Measurements from ENCODE around the gene DNAJC12. TPM values are rescaled to one million over a fixed set of nuclear protein-coding genes. Genes with fewer than 3 reads are reported as not detected.

Gene DNAJC12
- total RNA-seq, 1 donor from 2014 or later, result 3.8 TPM

- no peak for DNase-seq (ENCODE audit: low read depth, low spot score)
- H3K9me3 Mint-ChIP-seq, result no peaks in the 10 kb centered on the region
- no peak overlapping the region for H3K4me3 Mint-ChIP-seq
- no peaks in the 10 kb centered on the region for H3K4me1 Mint-ChIP-seq
- no peaks in the 10 kb centered on the region for H3K27me3 Mint-ChIP-seq (ENCODE audit: low read depth)
- no peak overlapping the region for H3K27ac Mint-ChIP-seq (ENCODE audit: unreplicated experiment)
- H3K36me3 Mint-ChIP-seq (ENCODE audit: low read depth), result no peaks in the 10 kb centered on the region
- TF ChIP-seq CTCF (conservative IDR thresholded peaks at IDR 0.05), result no peak
Observed at GRCh38 chr10:67875340-67876238, 37.6 kb upstream of the DNAJC12 start.

DNA sequence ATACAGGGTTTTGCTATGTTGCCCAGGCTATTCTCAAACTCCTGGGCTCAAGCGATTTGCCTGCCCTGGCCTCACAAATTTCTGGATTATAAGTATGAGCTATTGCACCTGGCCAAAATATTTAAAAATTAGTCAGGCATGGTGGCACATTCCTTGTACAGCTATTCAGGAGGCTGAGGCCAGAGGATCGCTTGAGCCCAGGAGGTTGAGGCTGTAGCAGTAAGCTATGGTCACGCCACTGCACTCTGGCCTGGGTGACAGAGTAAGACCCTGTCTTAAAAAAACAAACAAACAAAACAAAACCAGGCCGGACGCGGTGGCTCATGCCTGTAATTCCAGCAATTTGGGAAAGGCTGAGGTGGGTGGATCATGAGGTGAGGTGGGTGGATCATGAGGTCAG lies 32.0 kb upstream of the DNAJC12 start:
- H3K27ac Mint-ChIP-seq (ENCODE audit: unreplicated experiment), result no peak overlapping the region
- H3K4me3 Mint-ChIP-seq, result no peak overlapping the region
- no peak for DNase-seq (ENCODE audit: low read depth, low spot score)
- no peaks in the 10 kb centered on the region for H3K4me1 Mint-ChIP-seq
- no peak for TF ChIP-seq CTCF (conservative IDR thresholded peaks at IDR 0.05)
- H3K36me3 Mint-ChIP-seq (ENCODE audit: low read depth), result no peaks in the 10 kb centered on the region
- no peaks in the 10 kb centered on the region for H3K27me3 Mint-ChIP-seq (ENCODE audit: low read depth)
- no peaks in the 10 kb centered on the region for H3K9me3 Mint-ChIP-seq

- no peak for DNase-seq (ENCODE audit: low read depth, low spot score)
- TF ChIP-seq CTCF (conservative IDR thresholded peaks at IDR 0.05), result no peak
- Mint-ChIP-seq H3K4me1 (no peaks in the 10 kb centered on the region), H3K27me3 (ENCODE audit: low read depth) (no peaks in the 10 kb centered on the region), H3K4me3 (no peak overlapping the region), H3K9me3 (no peaks in the 10 kb centered on the region), H3K36me3 (ENCODE audit: low read depth) (no peaks in the 10 kb centered on the region), H3K27ac (ENCODE audit: unreplicated experiment) (no peak overlapping the region)
Observed at GRCh38 chr10:67868132-67868531, 30.1 kb upstream of the DNAJC12 start.

DNA sequence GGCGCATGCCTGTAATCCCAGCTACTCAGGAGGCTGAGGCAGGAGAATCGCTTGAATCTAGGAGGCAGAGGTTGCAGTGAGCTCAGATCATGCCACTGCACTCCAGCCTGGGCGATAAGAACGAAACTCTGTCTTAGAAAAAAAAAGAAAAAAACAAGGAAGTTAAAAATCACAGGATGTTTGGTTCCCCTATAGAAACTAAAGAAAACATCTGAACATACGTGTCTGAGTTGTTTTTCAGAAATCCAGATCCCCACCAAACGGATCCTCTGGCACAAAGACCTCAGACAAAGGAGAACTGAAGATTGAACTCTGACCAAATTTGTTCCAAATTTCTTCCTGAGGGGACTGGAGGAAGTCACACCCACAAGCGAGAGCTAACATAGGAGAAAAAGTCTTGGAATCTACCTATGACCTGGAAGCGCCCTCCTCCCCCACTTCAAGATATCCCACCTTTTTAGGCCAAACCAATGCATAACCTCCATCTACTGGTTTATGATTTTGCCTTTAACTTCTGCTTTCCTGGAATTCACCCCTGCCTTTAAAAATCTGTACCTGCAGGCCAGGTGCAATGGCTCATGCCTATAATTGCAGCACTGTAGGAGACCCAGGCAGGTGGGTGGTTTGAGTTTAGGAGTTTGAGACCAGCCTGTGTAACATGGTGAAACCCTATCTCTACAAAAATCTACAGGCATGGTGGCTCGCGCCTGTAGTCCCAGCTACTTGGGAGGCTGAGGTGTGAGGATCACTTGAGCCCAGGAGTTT lies 26.8 kb upstream of the DNAJC12 start:
- Mint-ChIP-seq H3K9me3 (no peaks in the 10 kb centered on the region), H3K4me1 (peaks cover 9% of the 10 kb centered on the region), H3K4me3 (no peak overlapping the region), H3K36me3 (ENCODE audit: low read depth) (no peaks in the 10 kb centered on the region), H3K27me3 (ENCODE audit: low read depth) (no peaks in the 10 kb centered on the region), H3K27ac (ENCODE audit: unreplicated experiment) (no peak overlapping the region)
- no peak for DNase-seq (ENCODE audit: low read depth, low spot score)
- TF ChIP-seq CTCF (conservative IDR thresholded peaks at IDR 0.05), result no peak

DNA sequence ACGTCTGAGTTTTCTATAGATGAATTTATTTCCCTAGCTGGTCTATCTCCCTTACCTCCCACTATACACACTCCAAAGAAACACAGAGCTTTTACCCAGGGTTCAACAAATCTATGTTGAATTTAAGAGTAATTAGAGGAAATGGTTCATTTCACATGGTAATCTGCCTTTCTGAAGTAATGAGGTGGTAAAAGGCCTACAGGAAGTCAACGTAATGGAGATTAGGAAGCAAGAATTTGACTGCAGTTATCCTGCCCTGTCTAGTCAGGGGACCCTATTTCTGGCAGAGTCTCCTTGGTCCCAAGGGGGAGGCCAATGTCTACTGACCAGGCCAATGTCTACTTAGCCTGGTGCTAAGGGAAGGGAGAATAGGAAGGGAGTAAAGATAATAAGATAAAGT lies 25.1 kb upstream of the DNAJC12 start:
- no peak for TF ChIP-seq CTCF (conservative IDR thresholded peaks at IDR 0.05)

More for the DNA sequence above, 25.1 kb upstream of the DNAJC12 start:
- H3K36me3 Mint-ChIP-seq (ENCODE audit: low read depth), result no peaks in the 10 kb centered on the region
- H3K4me3 Mint-ChIP-seq, result no peak overlapping the region
- H3K9me3 Mint-ChIP-seq, result no peaks in the 10 kb centered on the region
- no peak for DNase-seq (ENCODE audit: low read depth, low spot score)
- no peaks in the 10 kb centered on the region for H3K27me3 Mint-ChIP-seq (ENCODE audit: low read depth)
- H3K27ac Mint-ChIP-seq (ENCODE audit: unreplicated experiment), result no peak overlapping the region
- peaks cover 9% of the 10 kb centered on the region for H3K4me1 Mint-ChIP-seq
